ENCODE data around the gene GNRHR. TPM values are rescaled to one million over a fixed set of nuclear protein-coding genes. Genes with fewer than 3 reads are reported as not detected.

GNRHR gene
- total RNA-seq, 6 donors from 2014 or later: not detected

GRCh38 chr4:67779631-67780030, 25.4 kb upstream of the GNRHR start:
- no peak overlapping the region for H3K27ac ChIP-seq
- no peaks in the 10 kb centered on the region for H3K9me3 ChIP-seq
- H3K4me1 ChIP-seq: no peaks in the 10 kb centered on the region
- no peak for TF ChIP-seq CTCF (IDR thresholded peaks at IDR 0.05)
- TF ChIP-seq POLR2AphosphoS5 (IDR thresholded peaks at IDR 0.05): no peak
- no peak for TF ChIP-seq POLR2A (IDR thresholded peaks at IDR 0.05)
- no peak for TF ChIP-seq EP300 (IDR thresholded peaks at IDR 0.05)
- ATAC-seq (ENCODE audit: low FRiP score in 2 of 2): no peak
- no peaks in the 10 kb centered on the region for H3K27me3 ChIP-seq
- DNase-seq: no peak
- H3K4me3 ChIP-seq: no peak overlapping the region
- WGBS, 2 donors: 82 to 87% methylated on average over 2 of the region's 2 CpGs
- H3K36me3 ChIP-seq: no peaks in the 10 kb centered on the region

- H3K9me3 ChIP-seq: no peaks in the 10 kb centered on the region
- TF ChIP-seq POLR2A (IDR thresholded peaks at IDR 0.05) (no peak), CTCF (IDR thresholded peaks at IDR 0.05) (no peak), POLR2AphosphoS5 (IDR thresholded peaks at IDR 0.05) (no peak), EP300 (IDR thresholded peaks at IDR 0.05) (no peak)
- WGBS, 2 donors: 58 to 67% methylated on average over 1 of the region's 1 CpG
- DNase-seq (no peak), ATAC-seq (ENCODE audit: low FRiP score in 2 of 2) (no peak)
- no peak overlapping the region for H3K4me3 ChIP-seq
- no peaks in the 10 kb centered on the region for H3K27me3 ChIP-seq
- no peaks in the 10 kb centered on the region for H3K4me1 ChIP-seq
- H3K27ac ChIP-seq: no peak overlapping the region
- H3K36me3 ChIP-seq: no peaks in the 10 kb centered on the region
Observed at GRCh38 chr4:67776746-67777145, 22.6 kb upstream of the GNRHR start.

GRCh38 chr4:67770422-67770821, 16.2 kb upstream of the GNRHR start:
- H3K4me3 ChIP-seq: no peak overlapping the region
- DNase-seq (no peak), ATAC-seq (ENCODE audit: low FRiP score in 2 of 2) (no peak)
- H3K27me3 ChIP-seq: no peaks in the 10 kb centered on the region
- no peaks in the 10 kb centered on the region for H3K4me1 ChIP-seq
- WGBS, 2 donors: 62 to 64% methylated on average over 3 of the region's 3 CpGs
- TF ChIP-seq EP300 (IDR thresholded peaks at IDR 0.05): no peak
- no peak for TF ChIP-seq POLR2AphosphoS5 (IDR thresholded peaks at IDR 0.05)
- no peak for TF ChIP-seq CTCF (IDR thresholded peaks at IDR 0.05)
- no peak for TF ChIP-seq POLR2A (IDR thresholded peaks at IDR 0.05)
- no peaks in the 10 kb centered on the region for H3K9me3 ChIP-seq
- no peaks in the 10 kb centered on the region for H3K36me3 ChIP-seq
- H3K27ac ChIP-seq: no peak overlapping the region

- H3K36me3 ChIP-seq: no peaks in the 10 kb centered on the region
- no peak for ATAC-seq (ENCODE audit: low FRiP score in 2 of 2)
- no peak overlapping the region for H3K27ac ChIP-seq
- no peak for DNase-seq
- H3K4me3 ChIP-seq: no peak overlapping the region
- no peaks in the 10 kb centered on the region for H3K4me1 ChIP-seq
- TF ChIP-seq POLR2A (IDR thresholded peaks at IDR 0.05): no peak
- no peak for TF ChIP-seq EP300 (IDR thresholded peaks at IDR 0.05)
- TF ChIP-seq CTCF (IDR thresholded peaks at IDR 0.05): no peak
- no peak for TF ChIP-seq POLR2AphosphoS5 (IDR thresholded peaks at IDR 0.05)
- no peaks in the 10 kb centered on the region for H3K27me3 ChIP-seq
- WGBS, 2 donors: 83 to 86% methylated on average over 1 of the region's 1 CpG
- no peaks in the 10 kb centered on the region for H3K9me3 ChIP-seq
Observed at GRCh38 chr4:67765928-67766327, 11.7 kb upstream of the GNRHR start.

- no peak overlapping the region for H3K27ac ChIP-seq
- DNase-seq (no peak), ATAC-seq (ENCODE audit: low FRiP score in 2 of 2) (no peak)
- H3K4me1 ChIP-seq: no peaks in the 10 kb centered on the region
- no peaks in the 10 kb centered on the region for H3K36me3 ChIP-seq
- H3K27me3 ChIP-seq: no peaks in the 10 kb centered on the region
- TF ChIP-seq EP300 (IDR thresholded peaks at IDR 0.05): no peak
- TF ChIP-seq POLR2A (IDR thresholded peaks at IDR 0.05): no peak
- no peak for TF ChIP-seq POLR2AphosphoS5 (IDR thresholded peaks at IDR 0.05)
- TF ChIP-seq CTCF (IDR thresholded peaks at IDR 0.05): no peak
- H3K9me3 ChIP-seq: no peaks in the 10 kb centered on the region
- H3K4me3 ChIP-seq: no peak overlapping the region
- WGBS, 2 donors: 53 to 69% methylated on average over 2 of the region's 2 CpGs
Observed at GRCh38 chr4:67765401-67765800, 11.2 kb upstream of the GNRHR start.

Data from upper lobe of left lung (tissue), 6 donors.